HG02588 (cell line): Measurements from ENCODE around the gene DLG2.
"Not testable (repeated sequence)": the region's sequence is repeated elsewhere in the genome, so short reads cannot be mapped to it uniquely, and the experiment has no call there.

Source experiments
- ATAC-seq: cut with Tn5 transposase; IDR thresholded peaks from one replicate; pipeline ENCODE4 v1.9.1; 2021; ENCODE audit warnings: mild to moderate bottlenecking, moderate library complexity; ENCODE audit not compliant: unreplicated experiment

The DLG2 gene

GRCh38 chr11:85048801-85049200 is 578.3 kb downstream of the DLG2 start:
- ATAC-seq, result no peak

- ATAC-seq, result no peak
Measured at GRCh38 chr11:85045716-85046115, 581.4 kb downstream of the DLG2 start.

GRCh38 chr11:85044911-85045310 is 582.2 kb downstream of the DLG2 start:
- no peak for ATAC-seq

- ATAC-seq, result no peak
Measured at GRCh38 chr11:85042361-85042760, 584.8 kb downstream of the DLG2 start.

GRCh38 chr11:85040166-85040565 is 587.0 kb downstream of the DLG2 start:
- no peak for ATAC-seq

- ATAC-seq, result no peak
Measured at GRCh38 chr11:85029964-85030363, 597.2 kb downstream of the DLG2 start.

- no peak for ATAC-seq
Measured at GRCh38 chr11:85028329-85029101, 598.6 kb downstream of the DLG2 start.

GRCh38 chr11:85027346-85027745 is 599.8 kb downstream of the DLG2 start:
- ATAC-seq, result no peak

- no peak for ATAC-seq
Measured at GRCh38 chr11:85021058-85021457, 606.1 kb downstream of the DLG2 start.

GRCh38 chr11:84993386-84993785 is 633.8 kb downstream of the DLG2 start:
- ATAC-seq, result no peak

GRCh38 chr11:84990141-84990540 is 637.0 kb downstream of the DLG2 start:
- ATAC-seq, result no peak

- ATAC-seq, result not testable (repeated sequence)
Measured at GRCh38 chr11:84987686-84988187, 639.4 kb downstream of the DLG2 start.

GRCh38 chr11:84981301-84981700 is 645.8 kb downstream of the DLG2 start:
- no peak for ATAC-seq

- no peak for ATAC-seq
Measured at GRCh38 chr11:84969103-84969502, 658.0 kb downstream of the DLG2 start.

GRCh38 chr11:84965484-84965883 is 661.7 kb downstream of the DLG2 start:
- ATAC-seq, result no peak

GRCh38 chr11:84963240-84963639 is 663.9 kb downstream of the DLG2 start:
- no peak for ATAC-seq

GRCh38 chr11:84962018-84962417 is 665.1 kb downstream of the DLG2 start:
- no peak for ATAC-seq

GRCh38 chr11:84958295-84958694 is 668.8 kb downstream of the DLG2 start:
- no peak for ATAC-seq

GRCh38 chr11:84950569-84951270 is 676.4 kb downstream of the DLG2 start:
- no peak for ATAC-seq

GRCh38 chr11:84947970-84948580 is 679.1 kb downstream of the DLG2 start:
- ATAC-seq, result no peak

GRCh38 chr11:84947070-84947469 is 680.1 kb downstream of the DLG2 start:
- ATAC-seq, result no peak

- ATAC-seq, result no peak
Measured at GRCh38 chr11:84930863-84931262, 696.3 kb downstream of the DLG2 start.
